ENCODE results near the gene LRRC41. TPM values are rescaled to one million over a fixed set of nuclear protein-coding genes. Genes with fewer than 3 reads are reported as not detected.

Gene LRRC41
- total and polyA plus RNA-seq, 2 of the 13 experiments (the other 11 are each of a cell fraction or from before 2014, with no cell fraction given), result 48.1 to 53.6 TPM

DNA sequence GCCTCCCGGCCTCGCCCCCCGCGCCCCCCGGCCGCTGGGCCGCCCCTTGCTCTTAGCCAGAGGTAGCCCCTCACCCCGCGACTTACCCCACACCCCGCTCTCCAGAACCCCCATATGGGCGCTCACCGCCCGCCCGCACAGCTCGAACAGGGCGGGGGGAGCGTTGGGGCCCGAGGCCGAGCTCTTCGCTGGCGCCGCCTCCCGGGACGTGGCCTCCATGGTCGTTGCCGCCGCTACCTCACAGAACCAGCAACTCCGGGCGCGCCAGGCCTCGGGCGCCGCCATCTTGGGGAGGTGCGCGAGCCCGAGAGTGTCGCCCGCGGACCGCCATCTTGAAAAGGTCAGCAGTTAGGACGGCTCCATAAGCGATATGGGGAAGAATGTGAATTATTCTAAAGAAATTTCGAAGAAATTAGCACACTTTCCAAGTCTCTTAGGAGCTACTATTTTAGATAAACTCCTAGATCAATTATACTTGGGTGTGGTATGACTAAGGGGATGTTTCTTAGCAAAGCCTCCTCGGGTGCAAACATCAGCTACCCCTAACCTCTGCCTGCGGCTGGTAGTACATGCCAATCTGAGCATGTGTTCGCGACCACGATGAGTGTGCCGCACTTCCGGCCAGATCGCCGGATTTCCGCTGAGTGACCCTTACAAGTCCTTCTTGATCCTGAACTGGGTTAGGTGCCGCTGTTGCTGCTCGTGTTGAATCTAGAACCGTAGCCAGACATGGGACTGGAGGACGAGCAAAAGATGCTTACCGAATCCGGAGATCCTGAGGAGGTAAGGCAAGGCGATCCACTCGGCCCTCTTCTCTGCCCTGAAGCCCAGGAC, at the start of gene LRRC41, which contains the start of gene UQCRH (continued):
- TF ChIP-seq, protein P1, sequence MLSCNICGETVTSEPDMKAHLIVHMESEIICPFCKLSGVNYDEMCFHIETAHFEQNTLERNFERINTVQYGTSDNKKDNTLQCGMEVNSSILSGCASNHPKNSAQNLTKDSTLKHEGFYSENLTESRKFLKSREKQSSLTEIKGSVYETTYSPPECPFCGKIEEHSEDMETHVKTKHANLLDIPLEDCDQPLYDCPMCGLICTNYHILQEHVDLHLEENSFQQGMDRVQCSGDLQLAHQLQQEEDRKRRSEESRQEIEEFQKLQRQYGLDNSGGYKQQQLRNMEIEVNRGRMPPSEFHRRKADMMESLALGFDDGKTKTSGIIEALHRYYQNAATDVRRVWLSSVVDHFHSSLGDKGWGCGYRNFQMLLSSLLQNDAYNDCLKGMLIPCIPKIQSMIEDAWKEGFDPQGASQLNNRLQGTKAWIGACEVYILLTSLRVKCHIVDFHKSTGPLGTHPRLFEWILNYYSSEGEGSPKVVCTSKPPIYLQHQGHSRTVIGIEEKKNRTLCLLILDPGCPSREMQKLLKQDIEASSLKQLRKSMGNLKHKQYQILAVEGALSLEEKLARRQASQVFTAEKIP (CRISPR knock-in tag; IDR thresholded peaks at IDR 0.05; ENCODE audit: borderline replicate concordance), result no peak
- TF ChIP-seq, protein P2, sequence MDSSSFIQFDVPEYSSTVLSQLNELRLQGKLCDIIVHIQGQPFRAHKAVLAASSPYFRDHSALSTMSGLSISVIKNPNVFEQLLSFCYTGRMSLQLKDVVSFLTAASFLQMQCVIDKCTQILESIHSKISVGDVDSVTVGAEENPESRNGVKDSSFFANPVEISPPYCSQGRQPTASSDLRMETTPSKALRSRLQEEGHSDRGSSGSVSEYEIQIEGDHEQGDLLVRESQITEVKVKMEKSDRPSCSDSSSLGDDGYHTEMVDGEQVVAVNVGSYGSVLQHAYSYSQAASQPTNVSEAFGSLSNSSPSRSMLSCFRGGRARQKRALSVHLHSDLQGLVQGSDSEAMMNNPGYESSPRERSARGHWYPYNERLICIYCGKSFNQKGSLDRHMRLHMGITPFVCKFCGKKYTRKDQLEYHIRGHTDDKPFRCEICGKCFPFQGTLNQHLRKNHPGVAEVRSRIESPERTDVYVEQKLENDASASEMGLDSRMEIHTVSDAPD (CRISPR knock-in tag; IDR thresholded peaks at IDR 0.05), result no peak
- TF ChIP-seq ZZZ3 (CRISPR knock-in tag; IDR thresholded peaks at IDR 0.05; ENCODE audit: borderline replicate concordance) (no peak; the same call in 1 of the 2 replicates), XBP1 (CRISPR knock-in tag; IDR thresholded peaks at IDR 0.05) (no peak), DR1 (CRISPR knock-in tag; IDR thresholded peaks at IDR 0.05) (peak; percentile 41), NFKBIZ (CRISPR knock-in tag; IDR thresholded peaks at IDR 0.05) (0 out of 2 replicates have a peak, but pooled peaks have one; percentile 54), PAF1 (CRISPR knock-in tag; IDR thresholded peaks at IDR 0.05) (no peak), NFE2L1 (CRISPR knock-in tag; IDR thresholded peaks at IDR 0.05; ENCODE audit: borderline replicate concordance) (no peak), MEF2D (CRISPR knock-in tag; IDR thresholded peaks at IDR 0.05) (no peak), SPEN (CRISPR knock-in tag; IDR thresholded peaks at IDR 0.05; ENCODE audit: low read depth) (peak; percentile 52), RBM39 (IDR thresholded peaks at IDR 0.05; ENCODE audit: low read depth, low read length, poor library complexity, severe bottlenecking) (no peak), ZNF230 (CRISPR knock-in tag; IDR thresholded peaks at IDR 0.05) (peak; percentile 25; the same call in 1 of the 2 replicates), SMAD3 (CRISPR knock-in tag; IDR thresholded peaks at IDR 0.05) (0 out of 2 replicates have a peak, but pooled peaks have one; percentile 9), ZNF567 (CRISPR knock-in tag; IDR thresholded peaks at IDR 0.05; ENCODE audit: borderline replicate concordance) (no peak), ZNF468 (CRISPR knock-in tag; IDR thresholded peaks at IDR 0.05) (no peak), SRSF9 (IDR thresholded peaks at IDR 0.05; ENCODE audit: borderline replicate concordance, insufficient read depth, low read depth, low read length, poor library complexity, severe bottlenecking) (no peak), REL (CRISPR knock-in tag; conservative IDR thresholded peaks at IDR 0.05) (no peak), POLR2AphosphoS2 (IDR thresholded peaks at IDR 0.05; ENCODE audit: low read depth, low read length) (no peak), HNRNPK (IDR thresholded peaks at IDR 0.05; ENCODE audit: low read depth, low read length, poor library complexity, severe bottlenecking) (peak; percentile 77), HIVEP1 (CRISPR knock-in tag; IDR thresholded peaks at IDR 0.05) (no peak), SALL2 (CRISPR knock-in tag; IDR thresholded peaks at IDR 0.05) (no peak; the same call in 1 of the 2 replicates), SIN3A (IDR thresholded peaks at IDR 0.05; ENCODE audit: borderline replicate concordance, low read depth, low read length) (0 out of 2 replicates have a peak, but pooled peaks have one; percentile 38), EHMT2 (IDR thresholded peaks at IDR 0.05; ENCODE audit: borderline replicate concordance, low read depth, low read length) (no peak), ARNTL (CRISPR knock-in tag; IDR thresholded peaks at IDR 0.05) (no peak), HDAC2 (CRISPR knock-in tag; IDR thresholded peaks at IDR 0.05) (0 out of 2 replicates have a peak, but pooled peaks have one; percentile 1)
- TF ChIP-seq, protein P3, sequence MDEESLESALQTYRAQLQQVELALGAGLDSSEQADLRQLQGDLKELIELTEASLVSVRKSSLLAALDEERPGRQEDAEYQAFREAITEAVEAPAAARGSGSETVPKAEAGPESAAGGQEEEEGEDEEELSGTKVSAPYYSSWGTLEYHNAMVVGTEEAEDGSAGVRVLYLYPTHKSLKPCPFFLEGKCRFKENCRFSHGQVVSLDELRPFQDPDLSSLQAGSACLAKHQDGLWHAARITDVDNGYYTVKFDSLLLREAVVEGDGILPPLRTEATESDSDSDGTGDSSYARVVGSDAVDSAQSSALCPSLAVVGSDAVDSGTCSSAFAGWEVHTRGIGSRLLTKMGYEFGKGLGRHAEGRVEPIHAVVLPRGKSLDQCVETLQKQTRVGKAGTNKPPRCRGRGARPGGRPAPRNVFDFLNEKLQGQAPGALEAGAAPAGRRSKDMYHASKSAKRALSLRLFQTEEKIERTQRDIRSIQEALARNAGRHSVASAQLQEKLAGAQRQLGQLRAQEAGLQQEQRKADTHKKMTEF (CRISPR knock-in tag; IDR thresholded peaks at IDR 0.05), result peak; percentile 49
